Caco-2 (cell line): ENCODE results near the gene ACRBP. TPM values are rescaled to one million over a fixed set of nuclear protein-coding genes. Genes with fewer than 3 reads are reported as not detected.

Experiments
- BruUV-seq: library from RNA; stranded (reverse); fragments of 400-500 nt; replicated peaks from 2 replicates; lab custom pipeline; 2021; lab: Mats Ljungman, UMichigan
- CTCF ChIA-PET: fragments of 300-600 bp; sonication (Branson Sonifier 250); formaldehyde crosslinking; loops from one replicate; lab custom pipeline; 2022; ENCODE audit warnings: antibody characterized with exemption; lab: Charles Lee
- POLR2A ChIA-PET: fragments of 300-600 bp; sonication (Branson Sonifier 250); formaldehyde crosslinking; loops from one replicate; lab custom pipeline; 2022; ENCODE audit warnings: antibody characterized with exemption; lab: Charles Lee
- DNase-seq, 2 experiments: peaks; one replicate each; pipeline versions ENCODE4 v3.0.0 to v3.0.0-alpha.2; 2020 to 2022
- H3K27me3 ChIP-seq: replicated peaks from 2 replicates; pipeline ENCODE4 v1.6.0; 2011; ENCODE audit warnings: low read length; ENCODE audit not compliant: control insufficient read depth, insufficient read depth
- H3K36me3 ChIP-seq: 2 replicates; pipeline ENCODE4 v1.5.1; 2011; ENCODE audit warnings: low read length; ENCODE audit not compliant: control insufficient read depth, insufficient read depth
- H3K4me1 ChIP-seq: fragments of 250-450 bp; sonication (Bioruptor Pico); 2 replicates; pipeline ENCODE4 v1.5.1; 2020; ENCODE audit warnings: mild to moderate bottlenecking
- H3K4me3 ChIP-seq: 2 replicates; pipeline ENCODE4 v1.5.1; 2011; ENCODE audit warnings: low read depth, mild to moderate bottlenecking, control low read depth, low read length
- H3K9me3 ChIP-seq: fragments of 250-450 bp; sonication (Bioruptor Pico); 2 replicates; pipeline ENCODE4 v1.5.1; 2020; ENCODE audit warnings: mild to moderate bottlenecking, moderate library complexity
- H3K27ac Mint-ChIP-seq: one replicate; pipeline ENCODE4 v1.8.0; 2022; ENCODE audit warnings: mixed read lengths; ENCODE audit not compliant: unreplicated experiment
- H3K27me3 Mint-ChIP-seq: one replicate; pipeline ENCODE4 v1.8.0; 2022; ENCODE audit warnings: mixed read lengths; ENCODE audit not compliant: insufficient read depth, unreplicated experiment
- H3K36me3 Mint-ChIP-seq: one replicate; pipeline ENCODE4 v1.8.0; 2022; ENCODE audit warnings: mild to moderate bottlenecking, mixed read lengths; ENCODE audit not compliant: insufficient read depth, unreplicated experiment
- H3K4me1 Mint-ChIP-seq: one replicate; pipeline ENCODE4 v1.8.0; 2022; ENCODE audit warnings: low read depth, mixed read lengths; ENCODE audit not compliant: unreplicated experiment
- H3K4me3 Mint-ChIP-seq: one replicate; pipeline ENCODE4 v1.8.0; 2022; ENCODE audit warnings: mild to moderate bottlenecking, moderate library complexity, mixed read lengths; ENCODE audit not compliant: unreplicated experiment
- H3K9me3 Mint-ChIP-seq: one replicate; pipeline ENCODE4 v1.8.0; 2022; ENCODE audit warnings: mixed read lengths; ENCODE audit not compliant: unreplicated experiment
- intact Hi-C: fragments of 100-400 bp; cut with micrococcal nuclease; formaldehyde crosslinking; loops from one replicate; pipeline ENCODE4 v1.10.0; 2022; ENCODE audit not compliant: unreplicated experiment
- total RNA-seq: library from RNA; stranded (reverse); gene quantifications from 2 replicates; pipeline ENCODE4 v1.2.3, GENCODE V29; 2022
- TF ChIP-seq, protein P1 (sequence below), 2 experiments: fragments of 200-600 bp in 1 of 2; IDR thresholded peaks; 1 replicate in 1 of 2; 2 replicates in 1 of 2; pipeline versions ENCODE4 v1.5.1 to v1.8.0; 2011 to 2022; ENCODE audit warnings: antibody characterized with exemption in 1 of 2, control low read depth in 1 of 2, inconsistent platforms in 1 of 2, low read depth in 1 of 2, low read length in 1 of 2, mild to moderate bottlenecking in 1 of 2, moderate library complexity in 1 of 2; ENCODE audit not compliant: insufficient read depth in 1 of 2, severe bottlenecking in 1 of 2, unreplicated experiment in 1 of 2

Gene ACRBP
- total RNA-seq, 1 experiment from 2014 or later, result 0.73 TPM

DNA sequence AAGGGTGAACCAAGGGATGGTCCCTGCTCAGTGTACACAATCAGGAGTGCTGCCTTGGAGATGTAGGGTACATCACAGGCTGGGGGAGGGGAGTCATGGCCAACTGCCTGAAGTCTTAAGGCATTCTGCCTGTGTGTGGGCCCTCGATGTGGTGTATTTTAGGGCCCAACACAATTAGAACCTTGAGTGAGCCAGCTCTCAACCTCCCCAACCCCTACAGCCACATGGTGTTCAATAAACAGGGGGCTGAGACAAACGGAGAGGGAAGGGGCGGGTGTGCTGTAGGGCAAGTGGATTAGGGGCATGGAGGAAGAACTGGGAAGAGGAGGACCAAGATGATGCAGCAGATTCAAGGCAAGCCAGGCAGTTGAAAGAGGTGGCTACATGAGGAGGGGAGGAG, 31.4 kb downstream of the ACRBP start:
- Mint-ChIP-seq H3K36me3 (no peaks in the 10 kb centered on the region), H3K27me3 (no peaks in the 10 kb centered on the region), H3K27ac (no peak overlapping the region), H3K9me3 (no peaks in the 10 kb centered on the region), H3K4me1 (peaks cover 7% of the 10 kb centered on the region), H3K4me3 (no peak overlapping the region)
- intact Hi-C loops, result loop anchor here (2.0 to 5.0 kb wide), 3 partner anchors 73 to 211 kb away; partner anchors contain the start of genes P3H3 and ZNF384
- no peak overlapping the region for H3K4me3 ChIP-seq
- H3K9me3 ChIP-seq, result no peaks in the 10 kb centered on the region
- no TSS peak for BruUV-seq
- no peaks in the 10 kb centered on the region for H3K27me3 ChIP-seq
- H3K36me3 ChIP-seq, result no peaks in the 10 kb centered on the region
- TF ChIP-seq, protein P1, sequence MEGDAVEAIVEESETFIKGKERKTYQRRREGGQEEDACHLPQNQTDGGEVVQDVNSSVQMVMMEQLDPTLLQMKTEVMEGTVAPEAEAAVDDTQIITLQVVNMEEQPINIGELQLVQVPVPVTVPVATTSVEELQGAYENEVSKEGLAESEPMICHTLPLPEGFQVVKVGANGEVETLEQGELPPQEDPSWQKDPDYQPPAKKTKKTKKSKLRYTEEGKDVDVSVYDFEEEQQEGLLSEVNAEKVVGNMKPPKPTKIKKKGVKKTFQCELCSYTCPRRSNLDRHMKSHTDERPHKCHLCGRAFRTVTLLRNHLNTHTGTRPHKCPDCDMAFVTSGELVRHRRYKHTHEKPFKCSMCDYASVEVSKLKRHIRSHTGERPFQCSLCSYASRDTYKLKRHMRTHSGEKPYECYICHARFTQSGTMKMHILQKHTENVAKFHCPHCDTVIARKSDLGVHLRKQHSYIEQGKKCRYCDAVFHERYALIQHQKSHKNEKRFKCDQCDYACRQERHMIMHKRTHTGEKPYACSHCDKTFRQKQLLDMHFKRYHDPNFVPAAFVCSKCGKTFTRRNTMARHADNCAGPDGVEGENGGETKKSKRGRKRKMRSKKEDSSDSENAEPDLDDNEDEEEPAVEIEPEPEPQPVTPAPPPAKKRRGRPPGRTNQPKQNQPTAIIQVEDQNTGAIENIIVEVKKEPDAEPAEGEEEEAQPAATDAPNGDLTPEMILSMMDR (IDR thresholded peaks at IDR 0.05; ENCODE audit: insufficient read depth in 1 of 2, low read depth in 1 of 2, low read length in 1 of 2, severe bottlenecking in 1 of 2, unreplicated experiment in 1 of 2), result no peak
- peaks cover 23% of the 10 kb centered on the region for H3K4me1 ChIP-seq
- ChIA-PET POLR2A (no interaction called here), CTCF (interaction anchor here (0.6 to 0.7 kb wide), 3 partner anchors 163 to 1347 kb away, joined by 3 to 5 read pairs (median 4); no protein-coding TSS in a partner anchor)
- DNase-seq, result no peak

DNA sequence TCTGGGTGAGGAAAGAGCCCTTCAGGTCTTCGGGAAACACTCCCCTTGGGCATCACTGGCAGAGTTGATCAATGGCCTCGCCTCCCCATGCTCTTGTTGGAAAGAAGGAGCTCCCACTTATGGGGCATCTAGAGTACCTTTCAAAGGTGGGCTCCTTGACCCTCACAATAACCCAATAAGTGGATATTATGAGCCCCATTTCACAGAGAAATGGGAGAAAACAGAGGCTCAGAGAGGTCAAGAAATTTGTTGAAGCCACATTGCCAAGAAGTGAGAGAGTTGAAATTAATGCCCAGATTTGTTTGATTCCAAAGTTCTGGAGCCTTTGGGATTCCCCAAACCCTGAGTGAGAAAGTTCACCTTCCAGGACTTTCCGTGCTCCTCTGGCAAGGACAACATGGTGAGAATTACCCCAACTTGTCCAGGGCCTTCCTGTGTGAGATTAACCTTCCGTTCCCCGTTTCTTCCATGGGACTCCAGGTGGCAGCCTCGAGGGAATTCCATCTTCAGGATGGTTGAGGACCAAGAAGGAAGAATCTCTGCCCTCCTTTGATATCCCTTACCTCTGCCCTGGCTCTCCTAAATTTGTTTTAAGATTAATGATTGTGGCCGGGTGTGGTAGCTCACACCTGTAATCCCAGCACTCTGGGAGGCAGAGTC, 32.6 kb downstream of the ACRBP start:
- Mint-ChIP-seq H3K9me3 (no peaks in the 10 kb centered on the region), H3K27me3 (no peaks in the 10 kb centered on the region), H3K4me1 (peaks cover 7% of the 10 kb centered on the region), H3K36me3 (no peaks in the 10 kb centered on the region), H3K27ac (peak overlapping the region; percentile 20), H3K4me3 (no peak overlapping the region)
- no TSS peak for BruUV-seq
- H3K9me3 ChIP-seq, result no peaks in the 10 kb centered on the region
- ChIA-PET POLR2A (no interaction called here), CTCF (interaction anchor here (0.7 to 1.6 kb wide), 5 partner anchors 26 to 239 kb away, joined by 3 to 11 read pairs (median 5); partner anchors contain the start of genes COPS7A and NOP2)
- H3K4me3 ChIP-seq, result no peak overlapping the region
- no peaks in the 10 kb centered on the region for H3K36me3 ChIP-seq
- TF ChIP-seq, protein P1 (IDR thresholded peaks at IDR 0.05; ENCODE audit: insufficient read depth in 1 of 2, low read depth in 1 of 2, low read length in 1 of 2, severe bottlenecking in 1 of 2, unreplicated experiment in 1 of 2), result peak in 1 of 2 experiments; percentile 14
- DNase-seq, result no peak
- intact Hi-C loops, result loop anchor here (5.0 kb wide), 1 partner anchor 213 kb away; the partner anchor contains the start of gene P3H3
- H3K4me1 ChIP-seq, result peaks cover 23% of the 10 kb centered on the region
- no peaks in the 10 kb centered on the region for H3K27me3 ChIP-seq

DNA sequence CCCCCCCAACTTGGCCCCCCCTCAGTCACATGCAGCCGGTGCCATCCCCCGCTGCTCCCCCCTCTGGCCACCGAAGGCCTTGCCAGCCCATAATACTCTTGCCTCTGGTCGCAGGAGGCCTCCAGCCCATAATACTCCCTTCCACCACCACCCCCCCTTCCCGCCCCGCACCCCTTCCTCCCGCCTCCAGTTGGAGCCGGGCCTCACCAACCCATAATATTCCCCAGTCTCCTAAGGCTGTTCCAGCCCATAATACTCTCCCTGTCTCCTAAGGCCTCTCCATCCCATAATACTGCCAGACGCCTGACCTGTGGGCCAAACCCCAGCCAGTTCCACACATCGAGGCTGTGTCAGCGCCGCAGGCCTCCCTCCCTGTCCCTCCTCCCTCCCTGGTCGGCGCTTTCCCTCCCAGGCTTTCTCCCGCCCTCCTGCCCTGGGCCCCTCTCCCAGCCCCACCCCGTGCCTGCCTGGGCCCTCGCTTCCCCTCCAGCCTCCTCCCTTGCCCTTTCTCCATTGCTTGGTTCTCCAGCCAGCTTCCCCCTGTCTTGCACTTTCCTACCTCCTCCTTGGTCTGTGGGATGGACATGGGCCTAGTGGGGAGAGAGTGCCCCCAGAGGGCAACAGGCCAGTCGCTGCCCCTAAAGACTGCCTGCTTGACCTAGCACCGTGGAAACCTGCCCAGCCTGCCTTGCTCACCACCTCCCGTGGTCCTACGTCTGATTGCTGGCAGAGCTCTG, 33.3 kb downstream of the ACRBP start:
- H3K36me3 ChIP-seq, result no peaks in the 10 kb centered on the region
- no peaks in the 10 kb centered on the region for H3K9me3 ChIP-seq
- DNase-seq, result peak; percentile 80 to 92
- POLR2A ChIA-PET, result interaction anchor here (0.6 kb wide), 1 partner anchor 332 kb away, joined by 4 read pairs; no protein-coding TSS in a partner anchor
- peak overlapping the region; percentile 20 for H3K27ac Mint-ChIP-seq
- TF ChIP-seq, protein P1 (IDR thresholded peaks at IDR 0.05; ENCODE audit: insufficient read depth in 1 of 2, low read depth in 1 of 2, low read length in 1 of 2, severe bottlenecking in 1 of 2, unreplicated experiment in 1 of 2), result peak in 1 of 2 experiments; percentile 21
- peaks cover 7% of the 10 kb centered on the region for H3K4me1 Mint-ChIP-seq
- H3K4me3 ChIP-seq, result no peak overlapping the region
- no peaks in the 10 kb centered on the region for H3K9me3 Mint-ChIP-seq
- H3K27me3 ChIP-seq, result no peaks in the 10 kb centered on the region
- peaks cover 23% of the 10 kb centered on the region for H3K4me1 ChIP-seq
- BruUV-seq, result no TSS peak
- no peaks in the 10 kb centered on the region for H3K27me3 Mint-ChIP-seq
- intact Hi-C loops, result no loop called here
- H3K36me3 Mint-ChIP-seq, result no peaks in the 10 kb centered on the region
- no peak overlapping the region for H3K4me3 Mint-ChIP-seq
- CTCF ChIA-PET, result interaction anchor here (0.6 to 1.6 kb wide), 5 partner anchors 46 to 240 kb away, joined by 3 to 11 read pairs (median 5); partner anchors contain the start of genes COPS7A and NOP2
